GM12891 (cell line): ENCODE measurements around the gene PTPRT.

Source experiments
- PAX5 ChIP-seq: IDR thresholded peaks from 2 replicates; pipeline ENCODE4 v1.6.1; 2011; ENCODE audit warnings: low read length, moderate library complexity, mild to moderate bottlenecking; ENCODE audit not compliant: insufficient read depth, severe bottlenecking
- POLR2A ChIP-seq: IDR thresholded peaks from 2 replicates; pipeline ENCODE4 v1.6.1; 2011; ENCODE audit warnings: low read depth, low read length, control low read depth
- POLR2AphosphoS5 ChIP-seq: IDR thresholded peaks from 2 replicates; pipeline ENCODE4 v1.6.1; 2011; ENCODE audit warnings: low read depth, low read length, control low read depth
- TAF1 ChIP-seq: IDR thresholded peaks from 2 replicates; pipeline ENCODE4 v1.6.1; 2011; ENCODE audit warnings: low read depth, low read length, control low read depth

DNA sequence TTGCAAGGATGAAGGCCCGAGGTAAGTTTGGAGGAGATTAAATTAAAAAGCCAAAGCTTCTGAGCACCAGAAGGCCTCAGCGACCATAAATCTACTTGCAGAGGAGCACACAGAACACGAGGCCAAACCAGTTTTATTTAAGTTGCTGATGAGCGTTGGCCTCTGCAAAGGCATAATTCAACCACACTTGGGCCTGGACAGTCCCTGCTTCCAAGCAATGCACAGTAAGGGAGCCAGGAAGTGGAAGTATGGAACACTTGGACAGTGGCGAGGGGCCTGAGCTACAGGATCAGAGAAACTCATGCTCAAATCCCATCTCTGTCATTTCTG lies 92.8 kb downstream of the PTPRT start:
- no peak for TF ChIP-seq POLR2A
- TF ChIP-seq PAX5, result no peak
- TF ChIP-seq POLR2AphosphoS5, result no peak
- no peak for TF ChIP-seq TAF1
